Neural cell (in vitro differentiated cells): ENCODE measurements around the gene ANO8. TPM values are rescaled to one million over a fixed set of nuclear protein-coding genes. Genes with fewer than 3 reads are reported as not detected.

Experiments
- H2AFZ ChIP-seq: fragments of 200-600, 300-800 bp; sonication (generic), shearing (Covaris generic); 2 replicates; pipeline ENCODE4 v1.6.0; 2014; ENCODE audit warnings: low read depth, mild to moderate bottlenecking, antibody characterized with exemption, low read length, moderate library complexity
- H3F3A ChIP-seq: fragments of 200-600 bp; shearing (Covaris generic); 2 replicates; pipeline ENCODE4 v1.6.1; 2016; ENCODE audit warnings: mild to moderate bottlenecking, moderate library complexity, mixed read lengths, antibody characterized with exemption, low read length; ENCODE audit not compliant: insufficient read depth, poor library complexity, severe bottlenecking
- H3K27ac ChIP-seq: fragments of 200-600, 300-800 bp; sonication (generic), shearing (Covaris generic); 2 replicates; pipeline ENCODE4 v1.5.1; 2014; ENCODE audit warnings: mild to moderate bottlenecking, low read length, moderate library complexity
- H3K27me3 ChIP-seq: fragments of 300-800, 200-600 bp; sonication (generic), shearing (Covaris generic); 2 replicates; pipeline ENCODE4 v1.6.0; 2014; ENCODE audit warnings: mild to moderate bottlenecking, low read depth, low read length, moderate library complexity; ENCODE audit not compliant: insufficient read depth
- H3K36me3 ChIP-seq: fragments of 300-800, 200-600 bp; sonication (generic), shearing (Covaris generic); 2 replicates; pipeline ENCODE4 v1.5.1; 2014; ENCODE audit warnings: mild to moderate bottlenecking, antibody characterized with exemption, low read length, moderate library complexity; ENCODE audit not compliant: insufficient read depth
- H3K4me2 ChIP-seq: fragments of 300-800, 200-600 bp; sonication (generic), shearing (Covaris generic); 2 replicates; pipeline ENCODE4 v1.6.0; 2014; ENCODE audit warnings: mild to moderate bottlenecking, low read length
- H3K4me3 ChIP-seq: fragments of 300-800, 200-600 bp; sonication (generic), shearing (Covaris generic); 2 replicates; pipeline ENCODE4 v1.5.1; 2014; ENCODE audit warnings: mild to moderate bottlenecking, low read length, moderate library complexity
- H3K79me2 ChIP-seq: fragments of 200-600 bp; shearing (Covaris generic); replicated peaks from 2 replicates; pipeline ENCODE4 v1.6.0; 2014; ENCODE audit warnings: mild to moderate bottlenecking, low read length, moderate library complexity; ENCODE audit not compliant: insufficient read depth
- H3K9ac ChIP-seq: fragments of 300-800, 200-600 bp; sonication (generic), shearing (Covaris generic); 2 replicates; pipeline ENCODE4 v1.6.1; 2016; ENCODE audit warnings: mild to moderate bottlenecking, low read length, mixed read lengths
- H3K9me2 ChIP-seq: fragments of 200-600 bp; shearing (Covaris generic); 2 replicates; pipeline ENCODE4 v1.6.1; 2016; ENCODE audit warnings: mild to moderate bottlenecking, low read length, mixed read lengths; ENCODE audit not compliant: insufficient read depth
- H3K9me3 ChIP-seq: fragments of 200-600, 300-800 bp; sonication (generic), shearing (Covaris generic); 2 replicates; pipeline ENCODE4 v1.6.1; 2016; ENCODE audit warnings: mild to moderate bottlenecking, mixed run types, low read length, moderate library complexity, mixed read lengths
- H4K20me1 ChIP-seq: fragments of 200-600 bp; shearing (Covaris generic); 2 replicates; pipeline ENCODE4 v1.6.1; 2016; ENCODE audit warnings: mild to moderate bottlenecking, mixed run types; ENCODE audit not compliant: insufficient read depth
- CTCF ChIP-seq: fragments of 450-650 bp; IDR thresholded peaks from 2 replicates; pipeline ENCODE4 v1.5.1; 2014; ENCODE audit warnings: antibody characterized with exemption, mild to moderate bottlenecking, moderate library complexity; ENCODE audit not compliant: poor library complexity, severe bottlenecking
- EP300 ChIP-seq: fragments of 450-650 bp; conservative IDR thresholded peaks from 2 replicates; pipeline ENCODE4 v1.6.1; 2014; ENCODE audit warnings: antibody characterized with exemption, mild to moderate bottlenecking, moderate library complexity; ENCODE audit not compliant: poor library complexity, severe bottlenecking
- EZH2 ChIP-seq: fragments of 200-600, 300-800 bp; shearing (Covaris generic), sonication (generic); IDR thresholded peaks from 2 replicates; pipeline ENCODE4 v1.6.1; 2014; ENCODE audit warnings: antibody characterized with exemption, low read length, borderline replicate concordance, mild to moderate bottlenecking; ENCODE audit not compliant: insufficient read depth, poor library complexity, severe bottlenecking
- MXI1 ChIP-seq: fragments of 450-650 bp; conservative IDR thresholded peaks from 2 replicates; pipeline ENCODE4 v1.6.1; 2014; ENCODE audit warnings: antibody characterized with exemption, mild to moderate bottlenecking; ENCODE audit not compliant: poor library complexity, severe bottlenecking
- POLR2AphosphoS5 ChIP-seq: IDR thresholded peaks from 2 replicates; pipeline ENCODE4 v1.6.1; 2012
- RAD21 ChIP-seq: fragments of 450-650 bp; conservative IDR thresholded peaks from 2 replicates; pipeline ENCODE4 v1.6.1; 2014; ENCODE audit warnings: antibody characterized with exemption, mild to moderate bottlenecking, moderate library complexity
- REST ChIP-seq: IDR thresholded peaks from 2 replicates; pipeline ENCODE4 v1.6.1; 2012; ENCODE audit warnings: borderline replicate concordance
- SMC3 ChIP-seq: fragments of 450-650 bp; conservative IDR thresholded peaks from 2 replicates; pipeline ENCODE4 v1.6.1; 2014; ENCODE audit warnings: antibody characterized with exemption, mild to moderate bottlenecking, moderate library complexity; ENCODE audit not compliant: poor library complexity
- TAF1 ChIP-seq: IDR thresholded peaks from 2 replicates; pipeline ENCODE4 v1.6.1; 2012; ENCODE audit warnings: low read depth
- polyA plus RNA-seq: library from polyadenylated mRNA; depleted of rRNA; stranded (reverse); fragments of >200 nt; gene quantifications from 2 replicates; pipeline ENCODE4 v1.2.3, GENCODE V29; 2014

ANO8 gene
- polyA plus RNA-seq, 1 donor from 2014 or later = 51.3 TPM

- Histone ChIP-seq H3K79me2 (peaks cover 7% of the 10 kb centered on the region), H3K27me3 (no peaks in the 10 kb centered on the region), H3K9me3 (no peaks in the 10 kb centered on the region), H3K4me2 (no peak overlapping the region), H3F3A (no peaks in the 10 kb centered on the region), H3K36me3 (no peaks in the 10 kb centered on the region), H3K27ac (no peak overlapping the region), H2AFZ (no peak overlapping the region), H3K4me3 (no peak overlapping the region), H3K9me2 (no peaks in the 10 kb centered on the region), H4K20me1 (no peaks in the 10 kb centered on the region), H3K9ac (no peak overlapping the region)
- TF ChIP-seq SMC3 (no peak), REST (no peak), EZH2 (no peak), POLR2AphosphoS5 (no peak), MXI1 (no peak), CTCF (no peak), RAD21 (no peak), TAF1 (no peak), EP300 (no peak)
Observed at GRCh38 chr19:17330262-17331044, 4.2 kb downstream of the ANO8 start.

- H3K27ac ChIP-seq = no peak overlapping the region
- H3K4me3 ChIP-seq = no peak overlapping the region
Observed at GRCh38 chr19:17329366-17330261, 5.0 kb downstream of the ANO8 start.

More at GRCh38 chr19:17329366-17330261, 5.0 kb downstream of the ANO8 start:
- no peak overlapping the region for H3K9ac ChIP-seq
- no peaks in the 10 kb centered on the region for H3K36me3 ChIP-seq
- no peaks in the 10 kb centered on the region for H3K27me3 ChIP-seq
- TF ChIP-seq EP300 = no peak
- no peak for TF ChIP-seq REST
- no peak for TF ChIP-seq MXI1
- TF ChIP-seq CTCF = no peak
- TF ChIP-seq EZH2 = no peak
- TF ChIP-seq RAD21 = no peak
- TF ChIP-seq TAF1 = no peak
- no peak for TF ChIP-seq SMC3
- TF ChIP-seq POLR2AphosphoS5 = no peak
- peaks cover 7% of the 10 kb centered on the region for H3K79me2 ChIP-seq
- no peaks in the 10 kb centered on the region for H3K9me3 ChIP-seq
- no peak overlapping the region for H2AFZ ChIP-seq
- no peaks in the 10 kb centered on the region for H3F3A ChIP-seq
- no peaks in the 10 kb centered on the region for H4K20me1 ChIP-seq
- H3K9me2 ChIP-seq = no peaks in the 10 kb centered on the region
- no peak overlapping the region for H3K4me2 ChIP-seq
